Measurements from ENCODE around the gene SPCS2.

SPCS2 gene

GRCh38 chr11:74948898-74949752, at the start of gene SPCS2, which contains the start of gene XRRA1:
TSS of gene SPCS2 (plus strand) at chr11:74949266. CDS start at chr11:74949286, 20 bp downstream.
TSS of gene XRRA1 (minus strand) at chr11:74949091. CDS start at chr11:74940878, 8,213 bp downstream.
- peak; percentile 94 for DNase-seq (ENCODE audit: low read depth)

GRCh38 chr11:74902342-74902741, 46.7 kb upstream of the SPCS2 start:
- DNase-seq (ENCODE audit: low read depth) = no peak

- no peak for DNase-seq (ENCODE audit: low read depth)
These were observed 43.7 kb upstream of the SPCS2 start for GRCh38 chr11:74905326-74905725.

DNA sequence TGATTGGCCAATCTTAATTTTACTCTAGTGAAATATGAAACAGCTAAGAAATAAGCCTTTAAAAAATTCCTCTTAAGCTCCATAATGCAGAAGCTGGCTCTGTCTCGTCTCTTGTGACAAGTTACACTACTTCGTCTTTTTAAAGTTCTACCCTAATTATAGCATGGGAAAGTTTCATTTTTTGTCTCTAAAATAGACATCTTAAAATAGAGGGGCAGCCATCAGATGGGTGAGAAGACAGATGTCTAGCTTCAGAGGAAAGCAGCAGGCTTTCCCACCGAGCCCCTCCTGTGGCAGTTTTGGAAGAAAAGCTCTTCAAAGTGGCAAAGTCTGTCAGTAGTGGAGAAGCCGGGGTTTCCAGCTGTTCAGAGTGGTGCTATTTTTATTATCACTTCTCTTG, 39.7 kb upstream of the SPCS2 start:
- no peak for DNase-seq (ENCODE audit: low read depth)

- no peak for DNase-seq (ENCODE audit: low read depth)
These were observed 39.3 kb upstream of the SPCS2 start for GRCh38 chr11:74909812-74910211.

- no peak for DNase-seq (ENCODE audit: low read depth)
These were observed 25.9 kb upstream of the SPCS2 start for GRCh38 chr11:74923125-74923524.

DNA sequence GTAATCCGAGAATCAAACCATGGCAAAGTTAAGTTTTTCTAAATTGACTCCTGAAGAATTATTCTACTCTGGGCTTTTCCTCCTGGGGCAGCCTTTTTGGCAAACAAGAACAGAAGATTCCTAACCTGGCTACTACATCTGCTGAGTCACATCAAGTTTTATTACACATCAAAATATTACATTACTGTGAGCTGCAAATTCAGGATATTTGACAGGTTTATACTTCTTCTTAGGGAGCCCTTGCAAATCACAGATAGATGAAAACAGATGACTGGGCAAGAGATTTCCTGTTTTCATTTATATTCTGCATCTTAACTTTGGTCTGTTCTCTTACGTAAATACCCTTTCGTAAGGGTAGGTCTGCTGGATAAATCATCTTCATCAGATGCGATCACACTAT, 23.8 kb upstream of the SPCS2 start:
- DNase-seq (ENCODE audit: low read depth) = no peak

DNA sequence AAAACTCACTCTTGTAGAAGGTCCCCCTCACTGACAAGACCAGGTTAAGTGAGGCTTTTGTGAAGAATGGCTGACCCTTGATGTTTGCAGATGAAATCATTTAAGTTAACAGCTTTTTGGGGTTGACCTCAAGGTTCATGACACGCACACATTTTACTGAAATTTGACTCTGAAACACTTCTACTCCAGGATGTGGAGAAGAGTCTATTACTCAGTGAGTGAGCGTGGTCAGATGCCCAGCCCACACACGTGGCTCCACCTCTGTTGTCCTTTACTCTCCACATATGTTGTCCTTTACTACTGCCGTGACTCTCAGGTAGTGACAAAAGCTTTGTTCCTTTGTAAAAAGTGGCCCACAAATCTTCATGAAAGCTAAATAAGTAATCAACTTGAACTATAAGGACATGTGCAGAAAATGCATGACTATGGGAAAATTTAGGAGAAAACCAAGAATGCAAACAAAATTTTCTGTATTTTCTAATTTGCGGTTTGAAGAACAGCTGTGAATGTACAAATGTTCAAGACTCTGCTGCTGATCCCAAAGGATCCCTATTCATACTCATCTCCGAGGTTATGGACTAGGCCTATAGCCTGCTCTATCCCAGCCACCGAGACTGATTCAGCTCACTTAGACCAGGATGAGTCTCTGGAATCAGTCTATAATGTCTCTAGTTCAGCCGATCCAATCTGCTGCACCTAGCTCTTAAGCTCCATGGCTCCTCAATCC, 22.6 kb upstream of the SPCS2 start:
- DNase-seq (ENCODE audit: low read depth) = no peak

DNA sequence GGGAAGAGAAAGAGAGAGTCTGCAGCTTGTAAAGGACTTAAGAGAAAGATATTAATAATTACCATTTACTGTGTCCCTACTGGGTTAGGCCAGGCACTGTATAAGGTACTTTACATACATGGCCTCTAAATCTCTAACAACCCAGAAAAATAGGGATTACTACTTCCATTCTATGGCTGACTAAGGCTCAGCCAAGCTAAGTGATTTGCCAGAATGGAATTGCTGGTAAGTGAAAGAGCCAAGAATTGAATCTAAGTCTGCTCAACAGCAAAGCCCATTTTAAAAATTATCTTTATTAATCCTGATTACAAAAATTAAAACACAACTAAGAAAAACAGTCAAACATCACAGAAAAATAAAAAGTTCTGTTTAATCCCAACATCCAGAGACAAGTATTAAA, 21.6 kb upstream of the SPCS2 start:
- no peak for DNase-seq (ENCODE audit: low read depth)

DNA sequence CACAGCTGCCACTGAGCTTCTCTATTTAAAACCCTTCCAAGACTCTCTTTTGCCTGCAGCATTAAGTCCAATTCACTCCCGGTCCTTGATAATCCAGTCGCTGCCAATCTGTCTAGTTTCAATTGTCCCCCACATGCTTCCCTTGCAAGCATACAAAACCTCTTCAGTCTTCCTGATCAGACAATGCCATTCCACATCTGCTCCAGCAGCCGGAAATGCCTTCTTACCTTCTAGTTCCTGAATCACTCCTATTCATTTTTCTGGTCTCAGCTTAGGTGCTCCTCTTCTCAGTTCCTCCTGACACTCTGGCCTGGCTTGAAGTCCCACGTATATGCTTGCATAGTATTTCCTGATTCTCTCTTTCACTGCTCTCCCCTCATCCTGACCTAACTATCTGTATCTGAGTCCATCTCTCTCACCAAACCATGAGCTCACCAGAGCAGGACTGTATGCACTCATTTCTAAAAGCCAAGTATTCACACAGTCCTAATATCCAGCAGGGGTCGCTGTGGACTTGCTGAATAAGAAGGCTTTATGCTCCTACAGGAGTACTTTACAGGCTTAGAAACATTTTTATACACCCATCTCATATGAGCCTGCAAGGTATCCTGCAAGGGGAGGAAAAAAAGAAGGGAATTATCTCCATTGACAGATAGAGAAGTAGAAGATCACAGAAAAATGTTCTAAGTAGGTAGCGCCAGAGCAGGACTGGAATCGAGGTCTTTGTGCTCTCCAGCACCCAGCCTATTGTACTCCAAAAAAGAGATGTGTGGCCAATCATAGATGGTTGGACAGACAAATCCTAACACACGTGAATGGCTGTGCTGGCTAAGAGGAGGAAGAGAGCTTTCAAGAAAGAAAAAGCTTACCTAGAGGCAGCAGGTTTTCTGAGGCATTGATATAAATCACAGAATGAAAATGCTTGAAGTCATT, 19.4 kb upstream of the SPCS2 start:
- DNase-seq (ENCODE audit: low read depth) = peak; percentile 18

DNA sequence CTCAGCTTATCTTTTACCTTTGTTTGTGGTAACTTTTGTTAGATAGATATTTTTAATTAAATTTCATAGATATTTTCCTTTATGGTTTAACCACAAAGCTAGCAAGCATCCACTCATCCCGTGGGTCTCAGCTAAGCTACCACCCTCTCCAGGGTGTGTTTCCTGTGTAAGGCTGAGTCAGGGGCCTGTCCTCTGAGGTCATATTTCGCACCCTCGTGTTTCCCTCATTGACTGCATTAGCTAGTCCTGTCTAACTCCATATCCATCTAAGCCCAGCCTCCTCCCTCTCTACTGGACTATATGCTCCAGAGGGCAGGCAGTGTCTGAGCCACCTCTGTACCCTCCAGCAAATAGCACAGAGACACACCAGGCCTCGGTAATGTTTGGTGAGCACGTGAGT, 16.9 kb upstream of the SPCS2 start:
- DNase-seq (ENCODE audit: low read depth) = no peak

GRCh38 chr11:74932797-74933196, 16.3 kb upstream of the SPCS2 start:
- DNase-seq (ENCODE audit: low read depth) = no peak

GRCh38 chr11:74933765-74934164, 15.3 kb upstream of the SPCS2 start:
- no peak for DNase-seq (ENCODE audit: low read depth)

- DNase-seq (ENCODE audit: low read depth) = no peak
These were observed 13.8 kb upstream of the SPCS2 start for GRCh38 chr11:74935285-74935684.

DNA sequence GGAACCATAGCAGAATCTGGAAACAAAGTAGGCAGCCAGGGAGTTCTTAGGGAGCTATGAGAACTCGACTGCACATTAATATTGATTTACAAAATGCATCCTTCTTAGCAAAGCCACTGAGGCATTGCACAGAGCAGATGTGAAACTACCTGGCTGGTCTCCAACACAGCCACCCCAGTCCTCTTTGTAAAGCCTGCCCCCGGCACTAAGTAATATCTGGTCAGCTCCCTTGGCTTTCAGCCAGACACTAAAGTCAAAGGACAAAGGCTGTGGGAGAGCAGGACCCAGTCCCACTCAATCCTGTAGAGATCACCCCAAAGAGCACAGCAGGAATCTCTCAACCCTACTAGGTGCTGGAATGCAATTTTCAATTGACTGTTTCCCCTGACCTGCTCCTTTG, 13.0 kb upstream of the SPCS2 start:
- DNase-seq (ENCODE audit: low read depth) = no peak

DNA sequence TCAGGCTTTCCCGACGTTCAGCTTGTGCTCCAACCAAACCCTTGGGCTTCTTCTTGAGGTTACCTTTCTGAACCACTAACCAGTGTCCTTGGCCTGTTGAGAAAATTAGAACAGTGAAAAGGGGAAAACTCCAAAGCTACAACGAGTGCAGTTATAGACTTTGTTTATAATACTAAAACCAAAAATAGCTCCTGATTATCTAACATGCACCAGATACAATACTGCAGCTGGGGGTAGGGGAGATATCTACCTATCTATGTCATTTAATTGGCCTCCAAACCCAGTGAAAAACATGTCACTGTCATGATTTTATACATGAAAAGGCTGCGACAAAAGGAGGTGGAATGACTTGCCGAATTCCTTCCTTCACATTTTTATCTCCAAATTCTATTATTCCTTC, 12.1 kb upstream of the SPCS2 start:
- no peak for DNase-seq (ENCODE audit: low read depth)

DNA sequence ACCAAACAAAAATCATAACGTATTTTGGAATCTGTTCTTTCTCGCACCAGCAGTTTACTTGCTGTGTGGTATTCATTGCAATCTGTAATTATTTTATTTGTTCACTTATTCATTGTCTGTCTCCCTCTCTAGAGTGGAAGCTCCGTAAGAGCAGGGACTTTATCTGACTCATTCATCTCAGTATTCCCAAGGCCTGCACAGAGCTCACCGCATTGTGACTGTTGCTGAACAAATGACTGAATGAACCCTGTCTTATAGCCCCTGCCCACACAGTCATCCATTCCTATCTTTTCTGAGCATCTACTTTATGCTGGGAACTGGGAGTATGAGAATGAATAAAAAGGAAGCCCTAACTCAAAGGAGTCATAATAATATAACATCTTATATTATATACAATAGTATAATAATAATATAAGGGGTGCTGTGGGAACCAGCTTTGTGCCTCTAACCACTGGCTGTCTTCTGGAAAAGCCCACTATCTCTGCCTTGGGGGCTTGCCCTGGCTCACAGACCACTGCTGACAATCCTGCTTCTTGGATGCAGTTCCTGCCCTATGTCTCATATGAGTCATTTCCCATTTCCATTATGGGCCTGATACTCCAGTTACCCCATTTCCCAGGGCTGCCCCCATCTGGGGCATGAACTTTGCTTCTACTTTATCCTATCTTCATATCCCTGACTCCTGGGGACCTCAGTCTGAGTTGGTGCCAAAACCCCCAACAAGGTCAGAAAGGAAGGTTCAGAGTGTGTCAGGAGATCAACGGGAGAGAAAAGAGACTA, 11.2 kb upstream of the SPCS2 start:
- no peak for DNase-seq (ENCODE audit: low read depth)

DNA sequence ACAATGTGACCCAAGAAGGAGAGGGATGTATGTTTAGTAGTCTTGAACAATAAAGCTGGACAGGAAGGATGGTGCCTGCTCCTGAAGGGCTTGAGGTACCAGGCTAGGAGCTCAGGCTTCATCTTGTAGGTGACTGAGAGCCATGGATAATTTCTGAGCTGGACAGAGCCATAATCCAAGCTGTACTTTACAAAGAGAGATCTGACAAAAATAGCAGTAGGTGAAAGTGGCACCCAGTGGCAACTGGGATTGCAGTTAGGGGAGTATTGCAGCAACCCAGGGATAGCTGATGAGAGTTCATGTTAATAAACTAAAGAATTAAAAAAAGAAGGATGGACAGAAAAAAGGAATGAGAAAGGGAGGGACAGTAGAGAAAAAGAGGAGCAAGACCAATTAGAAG, 7.6 kb upstream of the SPCS2 start:
- DNase-seq (ENCODE audit: low read depth) = no peak

DNA sequence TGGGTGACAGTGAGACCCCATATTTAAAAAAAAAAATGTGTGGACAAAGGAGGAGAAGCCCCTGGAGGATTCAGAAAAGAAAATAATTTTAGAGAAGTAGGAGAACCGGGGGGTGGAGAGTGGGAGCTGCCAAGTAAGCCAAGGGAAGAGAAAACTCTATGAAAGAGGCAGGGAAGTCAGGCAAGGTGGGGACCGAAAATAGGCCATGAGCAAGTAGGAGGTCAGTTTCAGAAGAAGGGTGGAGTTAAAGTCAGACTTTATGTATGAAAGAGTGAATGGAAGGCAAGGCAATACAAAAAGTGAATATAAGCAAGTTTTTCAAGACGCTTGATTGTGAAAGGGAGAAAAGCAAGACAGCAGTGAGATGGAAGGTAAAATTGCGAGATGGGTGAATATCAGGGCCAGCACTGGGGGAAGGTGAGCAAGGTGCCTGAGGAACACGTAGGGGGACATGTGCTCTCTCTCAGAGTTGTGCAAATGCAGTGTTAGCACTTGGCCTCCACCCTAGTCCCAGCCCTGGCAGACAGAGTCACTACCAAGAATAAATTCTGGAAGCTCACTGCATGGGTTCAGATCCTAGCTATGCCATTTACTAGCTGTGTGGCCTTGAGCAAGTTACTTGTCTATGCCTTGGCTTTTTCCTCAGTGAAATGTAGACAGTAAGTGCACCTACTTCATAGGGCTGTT, 6.8 kb upstream of the SPCS2 start:
- DNase-seq (ENCODE audit: low read depth) = no peak

DNA sequence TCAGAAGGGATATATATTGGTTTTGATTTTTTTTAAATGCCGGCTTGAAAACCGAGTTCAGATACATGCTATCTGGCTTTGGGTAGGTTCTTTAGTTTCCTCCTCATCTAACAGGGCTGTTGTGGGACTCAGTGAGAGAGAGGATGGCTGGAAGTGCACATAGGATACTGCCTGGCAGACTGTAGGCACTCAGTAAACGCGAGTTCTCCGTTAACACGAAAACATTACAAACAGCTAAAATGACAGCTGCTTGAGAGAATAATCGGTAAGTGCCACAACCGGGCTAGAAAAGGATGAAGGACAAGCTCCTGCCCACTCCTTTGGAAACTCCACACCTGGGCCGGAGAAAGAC, 544 bp upstream of the SPCS2 start:
- no peak for DNase-seq (ENCODE audit: low read depth)

DNA sequence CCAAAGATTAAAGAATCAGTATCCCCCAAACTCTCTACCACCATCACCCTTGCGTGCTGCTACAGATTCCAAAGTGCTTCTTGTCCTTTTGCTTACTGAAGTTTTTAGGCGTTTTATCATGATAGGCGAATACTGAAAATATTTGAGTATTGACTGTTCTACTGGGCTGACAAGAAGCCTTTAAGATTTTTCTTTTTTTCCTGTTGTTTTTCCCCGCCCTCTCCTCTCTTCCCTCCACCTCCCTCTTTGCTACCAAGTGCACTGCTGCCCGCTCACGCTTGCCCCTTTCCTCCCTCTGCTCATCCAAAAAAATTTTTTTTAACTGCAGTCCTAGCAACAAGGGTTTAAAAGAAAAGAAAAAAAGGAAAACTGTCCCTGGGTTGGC, 679 bp downstream of the SPCS2 start:
- DNase-seq (ENCODE audit: low read depth) = no peak

Data from activated T-helper 1 cell treated with Interleukin-2 at 50 U/mL for 16 hours (primary cell).